ENCODE results near the gene RNF169.

DNA sequence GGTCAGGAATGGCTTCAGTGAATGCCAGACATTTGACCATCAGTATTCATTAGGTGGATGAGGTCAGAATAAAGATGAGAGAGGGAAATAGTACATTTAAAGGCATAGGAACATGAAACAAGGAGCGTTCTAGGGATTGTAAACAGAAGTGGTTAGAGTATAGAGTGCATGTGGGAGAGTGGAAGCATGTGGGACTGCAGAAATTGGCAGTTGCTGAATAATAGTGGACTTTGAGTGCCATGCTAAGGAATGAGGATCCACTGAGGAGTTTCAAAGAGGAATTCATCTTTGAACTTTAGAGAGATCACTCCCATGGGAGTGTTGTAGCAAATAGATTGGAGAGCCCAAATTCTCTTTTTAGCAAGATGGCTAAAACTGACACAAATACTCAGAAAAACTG lies 7.9 kb downstream of the RNF169 start:
- TF ChIP-seq RFX5 (IDR thresholded peaks at IDR 0.05) (no peak), MAZ (IDR thresholded peaks at IDR 0.05; ENCODE audit: borderline replicate concordance, low read depth, low read length) (no peak), CHD4 (IDR thresholded peaks at IDR 0.05; ENCODE audit: borderline replicate concordance) (no peak), POLR2A (IDR thresholded peaks at IDR 0.05; ENCODE audit: low read length) (no peak), EP300 (IDR thresholded peaks at IDR 0.05) (no peak), PHF8 (IDR thresholded peaks at IDR 0.05; ENCODE audit: borderline replicate concordance, low read depth) (no peak), JUN (IDR thresholded peaks at IDR 0.05) (no peak), SMC3 (IDR thresholded peaks at IDR 0.05) (no peak), POLR2AphosphoS2 (conservative IDR thresholded peaks at IDR 0.05; ENCODE audit: low read length) (no peak), JUNB (IDR thresholded peaks at IDR 0.05) (no peak)
- TF ChIP-seq, protein P1, sequence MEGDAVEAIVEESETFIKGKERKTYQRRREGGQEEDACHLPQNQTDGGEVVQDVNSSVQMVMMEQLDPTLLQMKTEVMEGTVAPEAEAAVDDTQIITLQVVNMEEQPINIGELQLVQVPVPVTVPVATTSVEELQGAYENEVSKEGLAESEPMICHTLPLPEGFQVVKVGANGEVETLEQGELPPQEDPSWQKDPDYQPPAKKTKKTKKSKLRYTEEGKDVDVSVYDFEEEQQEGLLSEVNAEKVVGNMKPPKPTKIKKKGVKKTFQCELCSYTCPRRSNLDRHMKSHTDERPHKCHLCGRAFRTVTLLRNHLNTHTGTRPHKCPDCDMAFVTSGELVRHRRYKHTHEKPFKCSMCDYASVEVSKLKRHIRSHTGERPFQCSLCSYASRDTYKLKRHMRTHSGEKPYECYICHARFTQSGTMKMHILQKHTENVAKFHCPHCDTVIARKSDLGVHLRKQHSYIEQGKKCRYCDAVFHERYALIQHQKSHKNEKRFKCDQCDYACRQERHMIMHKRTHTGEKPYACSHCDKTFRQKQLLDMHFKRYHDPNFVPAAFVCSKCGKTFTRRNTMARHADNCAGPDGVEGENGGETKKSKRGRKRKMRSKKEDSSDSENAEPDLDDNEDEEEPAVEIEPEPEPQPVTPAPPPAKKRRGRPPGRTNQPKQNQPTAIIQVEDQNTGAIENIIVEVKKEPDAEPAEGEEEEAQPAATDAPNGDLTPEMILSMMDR (IDR thresholded peaks at IDR 0.05), result no peak
- TF ChIP-seq, protein P2, sequence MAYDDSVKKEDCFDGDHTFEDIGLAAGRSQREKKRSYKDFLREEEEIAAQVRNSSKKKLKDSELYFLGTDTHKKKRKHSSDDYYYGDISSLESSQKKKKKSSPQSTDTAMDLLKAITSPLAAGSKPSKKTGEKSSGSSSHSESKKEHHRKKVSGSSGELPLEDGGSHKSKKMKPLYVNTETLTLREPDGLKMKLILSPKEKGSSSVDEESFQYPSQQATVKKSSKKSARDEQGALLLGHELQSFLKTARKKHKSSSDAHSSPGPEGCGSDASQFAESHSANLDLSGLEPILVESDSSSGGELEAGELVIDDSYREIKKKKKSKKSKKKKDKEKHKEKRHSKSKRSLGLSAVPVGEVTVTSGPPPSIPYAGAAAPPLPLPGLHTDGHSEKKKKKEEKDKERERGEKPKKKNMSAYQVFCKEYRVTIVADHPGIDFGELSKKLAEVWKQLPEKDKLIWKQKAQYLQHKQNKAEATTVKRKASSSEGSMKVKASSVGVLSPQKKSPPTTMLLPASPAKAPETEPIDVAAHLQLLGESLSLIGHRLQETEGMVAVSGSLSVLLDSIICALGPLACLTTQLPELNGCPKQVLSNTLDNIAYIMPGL (CRISPR knock-in tag; IDR thresholded peaks at IDR 0.05; ENCODE audit: borderline replicate concordance), result no peak
- TF ChIP-seq, protein P3, sequence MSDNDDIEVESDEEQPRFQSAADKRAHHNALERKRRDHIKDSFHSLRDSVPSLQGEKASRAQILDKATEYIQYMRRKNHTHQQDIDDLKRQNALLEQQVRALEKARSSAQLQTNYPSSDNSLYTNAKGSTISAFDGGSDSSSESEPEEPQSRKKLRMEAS (IDR thresholded peaks at IDR 0.05), result no peak
